Thoracic aorta endothelial cell (primary cell): ENCODE results near the gene AVPR1B. TPM values are rescaled to one million over a fixed set of nuclear protein-coding genes. Genes with fewer than 3 reads are reported as not detected.

ENCODE experiments used
- small RNA-seq: library from RNA; depleted of rRNA; stranded (forward); fragments of <200 nt; gene quantifications from one replicate; pipeline ENCODE3, GENCODE V24; 2012
- total RNA-seq: library from RNA; depleted of rRNA; stranded (reverse); fragments of >200 nt; gene quantifications from 2 replicates; pipeline ENCODE4 v1.2.3, GENCODE V29; 2012

The AVPR1B gene
- total RNA-seq: not detected in 2 replicates

GRCh38 chr1:206117151-206117948 lies at the start of gene AVPR1B:
AVPR1B (minus strand) TSS chr1:206117388; CDS start chr1:206116890, 498 bp downstream.

Small RNAs within 50 kb of the gene (small RNA-seq; reads per million reads assigned to genes)
- not detected for gene RF00271

Other genes starting within 250 kb of the AVPR1B start
- gene SLC26A9, start 173.9 kb downstream of the AVPR1B start, total RNA-seq: 0.22 TPM in 1 of 2 replicates, not detected in the other
- gene RAB7B, start 114.0 kb downstream of the AVPR1B start, total RNA-seq: 0.13 TPM in 1 of 2 replicates, not detected in the other
- 0.36 TPM in 1 of 2 replicates, not detected in the other for gene CTSE, start 93.5 kb downstream of the AVPR1B start, total RNA-seq
- not detected in 2 replicates for gene RHEX, start 64.2 kb downstream of the AVPR1B start, total RNA-seq
- gene FAM72A, start 85.5 kb upstream of the AVPR1B start, total RNA-seq: 5.3 and 6.9 TPM in 2 replicates
- 113 and 165 TPM in 2 replicates for gene SRGAP2, start 86.2 kb upstream of the AVPR1B start, total RNA-seq